ENCODE results near the gene HIRA. TPM values are rescaled to one million over a fixed set of nuclear protein-coding genes. Genes with fewer than 3 reads are reported as not detected.

The HIRA gene
- total and polyA plus RNA-seq, 9 of the 15 experiments (the other 6 are each of a cell fraction or from before 2014, with no cell fraction given): 0.96 to 132 (median 58.4) TPM

DNA sequence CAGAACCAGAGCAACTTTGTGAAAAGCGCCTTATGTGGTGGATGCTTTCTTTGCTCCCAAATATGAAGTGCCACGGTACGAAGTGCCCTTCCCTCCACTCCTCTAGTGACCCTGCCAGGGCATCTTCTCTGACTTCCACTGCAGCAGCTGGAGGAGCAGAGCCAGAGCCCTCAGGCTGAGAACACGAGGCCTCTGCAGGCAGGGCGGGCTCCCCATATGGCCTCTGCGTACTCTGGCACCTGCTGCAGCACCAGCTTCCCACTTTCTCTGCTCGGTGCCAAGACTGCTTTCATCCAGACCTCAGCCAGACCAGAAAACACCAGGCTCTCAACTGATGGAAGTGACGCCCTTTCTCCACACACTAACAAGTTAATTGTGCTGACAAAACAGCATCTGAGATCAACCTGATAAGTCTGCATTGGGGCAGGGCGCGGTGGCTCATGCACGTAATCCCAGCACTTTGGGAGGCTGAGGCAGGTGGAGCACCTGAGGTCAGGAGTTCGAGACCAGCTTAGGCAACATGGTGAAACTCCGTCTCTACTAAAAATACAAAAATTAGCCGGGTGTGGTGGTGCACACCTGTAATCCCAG lies 34.7 kb upstream of the HIRA start (continued):
- TF ChIP-seq MTF1 (CRISPR knock-in tag; IDR thresholded peaks at IDR 0.05; ENCODE audit: borderline replicate concordance) (peak; percentile 9; the same call in 1 of the 2 replicates), POLR2A (conservative IDR thresholded peaks at IDR 0.05) (peak; percentile 51), SUPT5H (IDR thresholded peaks at IDR 0.05) (peak; percentile 48), ZNF785 (CRISPR knock-in tag; IDR thresholded peaks at IDR 0.05) (no peak), ZNF551 (CRISPR knock-in tag; IDR thresholded peaks at IDR 0.05) (no peak), NFIX (CRISPR knock-in tag; IDR thresholded peaks at IDR 0.05; ENCODE audit: low read depth) (peak; percentile 27; the same call in 1 of the 2 replicates), CBFA2T3 (IDR thresholded peaks at IDR 0.05) (no peak), TRIM28 (IDR thresholded peaks at IDR 0.05) (no peak), POLR2G (IDR thresholded peaks at IDR 0.05; ENCODE audit: low read depth, low read length) (peak; percentile 8; the same call in 1 of the 2 replicates), NONO (IDR thresholded peaks at IDR 0.05; ENCODE audit: low read depth in 2 of 2, low read length in 1 of 2) (no peak), ZNF3 (CRISPR knock-in tag; IDR thresholded peaks at IDR 0.05) (no peak)
- TF ChIP-seq, protein P1, sequence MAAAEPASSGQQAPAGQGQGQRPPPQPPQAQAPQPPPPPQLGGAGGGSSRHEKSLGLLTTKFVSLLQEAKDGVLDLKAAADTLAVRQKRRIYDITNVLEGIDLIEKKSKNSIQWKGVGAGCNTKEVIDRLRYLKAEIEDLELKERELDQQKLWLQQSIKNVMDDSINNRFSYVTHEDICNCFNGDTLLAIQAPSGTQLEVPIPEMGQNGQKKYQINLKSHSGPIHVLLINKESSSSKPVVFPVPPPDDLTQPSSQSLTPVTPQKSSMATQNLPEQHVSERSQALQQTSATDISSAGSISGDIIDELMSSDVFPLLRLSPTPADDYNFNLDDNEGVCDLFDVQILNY (CRISPR knock-in tag; IDR thresholded peaks at IDR 0.05): 0 out of 2 replicates have a peak, but pooled peaks have one; percentile 81
- TF ChIP-seq, protein P2, sequence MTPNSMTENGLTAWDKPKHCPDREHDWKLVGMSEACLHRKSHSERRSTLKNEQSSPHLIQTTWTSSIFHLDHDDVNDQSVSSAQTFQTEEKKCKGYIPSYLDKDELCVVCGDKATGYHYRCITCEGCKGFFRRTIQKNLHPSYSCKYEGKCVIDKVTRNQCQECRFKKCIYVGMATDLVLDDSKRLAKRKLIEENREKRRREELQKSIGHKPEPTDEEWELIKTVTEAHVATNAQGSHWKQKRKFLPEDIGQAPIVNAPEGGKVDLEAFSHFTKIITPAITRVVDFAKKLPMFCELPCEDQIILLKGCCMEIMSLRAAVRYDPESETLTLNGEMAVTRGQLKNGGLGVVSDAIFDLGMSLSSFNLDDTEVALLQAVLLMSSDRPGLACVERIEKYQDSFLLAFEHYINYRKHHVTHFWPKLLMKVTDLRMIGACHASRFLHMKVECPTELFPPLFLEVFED (CRISPR knock-in tag; conservative IDR thresholded peaks at IDR 0.05): no peak
- TF ChIP-seq, protein P3, sequence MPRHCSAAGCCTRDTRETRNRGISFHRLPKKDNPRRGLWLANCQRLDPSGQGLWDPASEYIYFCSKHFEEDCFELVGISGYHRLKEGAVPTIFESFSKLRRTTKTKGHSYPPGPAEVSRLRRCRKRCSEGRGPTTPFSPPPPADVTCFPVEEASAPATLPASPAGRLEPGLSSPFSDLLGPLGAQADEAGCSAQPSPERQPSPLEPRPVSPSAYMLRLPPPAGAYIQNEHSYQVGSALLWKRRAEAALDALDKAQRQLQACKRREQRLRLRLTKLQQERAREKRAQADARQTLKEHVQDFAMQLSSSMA (CRISPR knock-in tag; IDR thresholded peaks at IDR 0.05): 0 out of 2 replicates have a peak, but pooled peaks have one; percentile 23
- TF ChIP-seq, protein P4, sequence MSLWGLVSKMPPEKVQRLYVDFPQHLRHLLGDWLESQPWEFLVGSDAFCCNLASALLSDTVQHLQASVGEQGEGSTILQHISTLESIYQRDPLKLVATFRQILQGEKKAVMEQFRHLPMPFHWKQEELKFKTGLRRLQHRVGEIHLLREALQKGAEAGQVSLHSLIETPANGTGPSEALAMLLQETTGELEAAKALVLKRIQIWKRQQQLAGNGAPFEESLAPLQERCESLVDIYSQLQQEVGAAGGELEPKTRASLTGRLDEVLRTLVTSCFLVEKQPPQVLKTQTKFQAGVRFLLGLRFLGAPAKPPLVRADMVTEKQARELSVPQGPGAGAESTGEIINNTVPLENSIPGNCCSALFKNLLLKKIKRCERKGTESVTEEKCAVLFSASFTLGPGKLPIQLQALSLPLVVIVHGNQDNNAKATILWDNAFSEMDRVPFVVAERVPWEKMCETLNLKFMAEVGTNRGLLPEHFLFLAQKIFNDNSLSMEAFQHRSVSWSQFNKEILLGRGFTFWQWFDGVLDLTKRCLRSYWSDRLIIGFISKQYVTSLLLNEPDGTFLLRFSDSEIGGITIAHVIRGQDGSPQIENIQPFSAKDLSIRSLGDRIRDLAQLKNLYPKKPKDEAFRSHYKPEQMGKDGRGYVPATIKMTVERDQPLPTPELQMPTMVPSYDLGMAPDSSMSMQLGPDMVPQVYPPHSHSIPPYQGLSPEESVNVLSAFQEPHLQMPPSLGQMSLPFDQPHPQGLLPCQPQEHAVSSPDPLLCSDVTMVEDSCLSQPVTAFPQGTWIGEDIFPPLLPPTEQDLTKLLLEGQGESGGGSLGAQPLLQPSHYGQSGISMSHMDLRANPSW (CRISPR knock-in tag; IDR thresholded peaks at IDR 0.05): no peak
- TF ChIP-seq, protein P5, sequence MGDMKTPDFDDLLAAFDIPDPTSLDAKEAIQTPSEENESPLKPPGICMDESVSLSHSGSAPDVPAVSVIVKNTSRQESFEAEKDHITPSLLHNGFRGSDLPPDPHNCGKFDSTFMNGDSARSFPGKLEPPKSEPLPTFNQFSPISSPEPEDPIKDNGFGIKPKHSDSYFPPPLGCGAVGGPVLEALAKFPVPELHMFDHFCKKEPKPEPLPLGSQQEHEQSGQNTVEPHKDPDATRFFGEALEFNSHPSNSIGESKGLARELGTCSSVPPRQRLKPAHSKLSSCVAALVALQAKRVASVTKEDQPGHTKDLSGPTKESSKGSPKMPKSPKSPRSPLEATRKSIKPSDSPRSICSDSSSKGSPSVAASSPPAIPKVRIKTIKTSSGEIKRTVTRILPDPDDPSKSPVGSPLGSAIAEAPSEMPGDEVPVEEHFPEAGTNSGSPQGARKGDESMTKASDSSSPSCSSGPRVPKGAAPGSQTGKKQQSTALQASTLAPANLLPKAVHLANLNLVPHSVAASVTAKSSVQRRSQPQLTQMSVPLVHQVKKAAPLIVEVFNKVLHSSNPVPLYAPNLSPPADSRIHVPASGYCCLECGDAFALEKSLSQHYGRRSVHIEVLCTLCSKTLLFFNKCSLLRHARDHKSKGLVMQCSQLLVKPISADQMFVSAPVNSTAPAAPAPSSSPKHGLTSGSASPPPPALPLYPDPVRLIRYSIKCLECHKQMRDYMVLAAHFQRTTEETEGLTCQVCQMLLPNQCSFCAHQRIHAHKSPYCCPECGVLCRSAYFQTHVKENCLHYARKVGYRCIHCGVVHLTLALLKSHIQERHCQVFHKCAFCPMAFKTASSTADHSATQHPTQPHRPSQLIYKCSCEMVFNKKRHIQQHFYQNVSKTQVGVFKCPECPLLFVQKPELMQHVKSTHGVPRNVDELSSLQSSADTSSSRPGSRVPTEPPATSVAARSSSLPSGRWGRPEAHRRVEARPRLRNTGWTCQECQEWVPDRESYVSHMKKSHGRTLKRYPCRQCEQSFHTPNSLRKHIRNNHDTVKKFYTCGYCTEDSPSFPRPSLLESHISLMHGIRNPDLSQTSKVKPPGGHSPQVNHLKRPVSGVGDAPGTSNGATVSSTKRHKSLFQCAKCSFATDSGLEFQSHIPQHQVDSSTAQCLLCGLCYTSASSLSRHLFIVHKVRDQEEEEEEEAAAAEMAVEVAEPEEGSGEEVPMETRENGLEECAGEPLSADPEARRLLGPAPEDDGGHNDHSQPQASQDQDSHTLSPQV (IDR thresholded peaks at IDR 0.05): no peak
